G401.6 (cell line): ENCODE measurements around the gene NCOA4.
"Not testable (repeated sequence)": the region's sequence is repeated elsewhere in the genome, so short reads cannot be mapped to it uniquely, and the experiment has no call there.

Experiments
- FAIRE-seq: peaks from 2 replicates; lab custom pipeline; 2012; peaks lifted over from hg19 to GRCh38; lab: Jason Lieb, UNC

Gene NCOA4

GRCh38 chr10:46030091-46030937 is at the start of gene NCOA4:
NCOA4 (minus strand) TSS chr10:46030623; CDS start chr10:46016680, 13,943 bp downstream.
- FAIRE-seq = no peak

GRCh38 chr10:46079831-46080585 is 49.6 kb upstream of the NCOA4 start:
- no peak for FAIRE-seq

- FAIRE-seq = no peak
Observed at GRCh38 chr10:46077731-46078413, 47.4 kb upstream of the NCOA4 start.

GRCh38 chr10:46077141-46077554 is 46.7 kb upstream of the NCOA4 start:
- FAIRE-seq = no peak

- FAIRE-seq = no peak
Observed at GRCh38 chr10:46075869-46076268, 45.4 kb upstream of the NCOA4 start.

- FAIRE-seq = no peak
Observed at GRCh38 chr10:46074196-46074946, 43.9 kb upstream of the NCOA4 start.

- no peak for FAIRE-seq
Observed at GRCh38 chr10:46073564-46073963, 43.1 kb upstream of the NCOA4 start.

GRCh38 chr10:46070749-46071148 is 40.3 kb upstream of the NCOA4 start:
- FAIRE-seq = no peak

- FAIRE-seq = no peak
Observed at GRCh38 chr10:46069771-46070463, 39.5 kb upstream of the NCOA4 start.

- no peak for FAIRE-seq
Observed at GRCh38 chr10:46068905-46069304, 38.5 kb upstream of the NCOA4 start.

GRCh38 chr10:46068117-46068516 is 37.7 kb upstream of the NCOA4 start:
- FAIRE-seq = no peak

- FAIRE-seq = no peak
Observed at GRCh38 chr10:46064269-46064817, 33.9 kb upstream of the NCOA4 start.

- FAIRE-seq = no peak
Observed at GRCh38 chr10:46062723-46063428, 32.5 kb upstream of the NCOA4 start.

GRCh38 chr10:46060706-46061105 is 30.3 kb upstream of the NCOA4 start:
- FAIRE-seq = no peak

- FAIRE-seq = not testable (repeated sequence)
Observed at GRCh38 chr10:46057927-46058326, 27.5 kb upstream of the NCOA4 start.

- FAIRE-seq = no peak
Observed at GRCh38 chr10:46057038-46057437, 26.6 kb upstream of the NCOA4 start.

GRCh38 chr10:46055771-46056170 is 25.3 kb upstream of the NCOA4 start:
- FAIRE-seq = no peak

GRCh38 chr10:46053534-46054434 is 23.4 kb upstream of the NCOA4 start:
- FAIRE-seq = no peak

- FAIRE-seq = no peak
Observed at GRCh38 chr10:46052791-46053375, 22.5 kb upstream of the NCOA4 start.
